ENCODE measurements around the gene PIN4.

- TF ChIP-seq CTCF (IDR thresholded peaks at IDR 0.05) (no peak), REST (IDR thresholded peaks at IDR 0.05; ENCODE audit: insufficient read depth in 1 of 2, low read depth in 2 of 2, low read length in 1 of 2) (no peak), POLR2AphosphoS5 (IDR thresholded peaks at IDR 0.05; ENCODE audit: low read depth, low read length) (no peak), TCF7L2 (IDR thresholded peaks at IDR 0.05; ENCODE audit: low read depth, low read length) (no peak)
These were observed 16.0 kb upstream of the PIN4 start for GRCh38 chrX:72165551-72165950.
